Measurements from ENCODE around the gene AGBL1.

AGBL1 gene

GRCh38 chr15:86255247-86255646 lies 175.6 kb downstream of the AGBL1 start:
- DNase-seq, result no peak

GRCh38 chr15:86256628-86257027 lies 177.0 kb downstream of the AGBL1 start:
- no peak for DNase-seq

- DNase-seq, result no peak
Observed at GRCh38 chr15:86259589-86259988, 179.9 kb downstream of the AGBL1 start.

GRCh38 chr15:86263230-86263629 lies 183.6 kb downstream of the AGBL1 start:
- DNase-seq, result no peak

- DNase-seq, result no peak
Observed at GRCh38 chr15:86266896-86267484, 187.3 kb downstream of the AGBL1 start.

GRCh38 chr15:86267892-86268291 lies 188.2 kb downstream of the AGBL1 start:
- DNase-seq, result no peak

GRCh38 chr15:86268558-86268957 lies 188.9 kb downstream of the AGBL1 start:
- DNase-seq, result no peak

GRCh38 chr15:86273309-86273708 lies 193.6 kb downstream of the AGBL1 start:
- DNase-seq, result no peak

- DNase-seq, result no peak
Observed at GRCh38 chr15:86275361-86275760, 195.7 kb downstream of the AGBL1 start.

- no peak for DNase-seq
Observed at GRCh38 chr15:86278586-86278985, 198.9 kb downstream of the AGBL1 start.

- DNase-seq, result no peak
Observed at GRCh38 chr15:86284635-86285034, 205.0 kb downstream of the AGBL1 start.

- no peak for DNase-seq
Observed at GRCh38 chr15:86295511-86295910, 215.8 kb downstream of the AGBL1 start.

GRCh38 chr15:86296769-86297168 lies 217.1 kb downstream of the AGBL1 start:
- no peak for DNase-seq

- DNase-seq, result no peak
Observed at GRCh38 chr15:86300390-86301125, 220.9 kb downstream of the AGBL1 start.

GRCh38 chr15:86311568-86312280 lies 232.1 kb downstream of the AGBL1 start:
- no peak for DNase-seq

GRCh38 chr15:86312486-86312885 lies 232.8 kb downstream of the AGBL1 start:
- DNase-seq, result no peak

GRCh38 chr15:86316216-86316615 lies 236.5 kb downstream of the AGBL1 start:
- no peak for DNase-seq

GRCh38 chr15:86316726-86317383 lies 237.2 kb downstream of the AGBL1 start:
- no peak for DNase-seq

GRCh38 chr15:86317384-86317740 lies 237.7 kb downstream of the AGBL1 start:
- DNase-seq, result no peak

- DNase-seq, result no peak
Observed at GRCh38 chr15:86322629-86323028, 243.0 kb downstream of the AGBL1 start.

- DNase-seq, result no peak
Observed at GRCh38 chr15:86327230-86327865, 247.7 kb downstream of the AGBL1 start.

- DNase-seq, result no peak
Observed at GRCh38 chr15:86328658-86329057, 249.0 kb downstream of the AGBL1 start.

- no peak for DNase-seq
Observed at GRCh38 chr15:86329311-86330013, 249.8 kb downstream of the AGBL1 start.

Measured in NCI-H187 treated with DMSO at 0.1 percent for 48 hours (cell line).